GM21515 (cell line): ENCODE data around the gene SECTM1.
"Not testable (repeated sequence)": the region's sequence is repeated elsewhere in the genome, so short reads cannot be mapped to it uniquely, and the experiment has no call there.

Source experiments
- ATAC-seq: cut with Tn5 transposase; IDR thresholded peaks from one replicate; pipeline ENCODE4 v1.9.1; 2021; ENCODE audit not compliant: unreplicated experiment

The SECTM1 gene

GRCh38 chr17:82333279-82334171 is at the start of gene SECTM1:
TSS of gene SECTM1 (minus strand) at chr17:82333766. CDS start at chr17:82327240, 6,526 bp downstream.
- ATAC-seq, result no peak

DNA sequence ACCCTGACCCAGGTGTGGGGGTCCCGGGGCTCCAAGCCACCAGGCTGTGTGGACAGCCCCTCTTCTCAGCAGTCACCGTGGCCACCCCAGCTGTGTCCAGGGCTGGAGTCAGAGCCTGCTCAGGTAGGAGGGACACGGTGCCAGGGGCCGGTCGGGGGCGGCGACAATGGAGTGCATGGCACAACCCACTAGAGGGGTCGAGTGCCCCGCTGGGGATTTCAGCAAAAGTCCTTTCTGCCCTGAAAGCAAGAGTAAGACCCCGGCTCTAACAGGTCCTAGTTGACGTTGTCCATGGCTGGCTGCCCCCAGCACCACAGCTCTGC is 49.3 kb upstream of the SECTM1 start:
- ATAC-seq, result no peak

DNA sequence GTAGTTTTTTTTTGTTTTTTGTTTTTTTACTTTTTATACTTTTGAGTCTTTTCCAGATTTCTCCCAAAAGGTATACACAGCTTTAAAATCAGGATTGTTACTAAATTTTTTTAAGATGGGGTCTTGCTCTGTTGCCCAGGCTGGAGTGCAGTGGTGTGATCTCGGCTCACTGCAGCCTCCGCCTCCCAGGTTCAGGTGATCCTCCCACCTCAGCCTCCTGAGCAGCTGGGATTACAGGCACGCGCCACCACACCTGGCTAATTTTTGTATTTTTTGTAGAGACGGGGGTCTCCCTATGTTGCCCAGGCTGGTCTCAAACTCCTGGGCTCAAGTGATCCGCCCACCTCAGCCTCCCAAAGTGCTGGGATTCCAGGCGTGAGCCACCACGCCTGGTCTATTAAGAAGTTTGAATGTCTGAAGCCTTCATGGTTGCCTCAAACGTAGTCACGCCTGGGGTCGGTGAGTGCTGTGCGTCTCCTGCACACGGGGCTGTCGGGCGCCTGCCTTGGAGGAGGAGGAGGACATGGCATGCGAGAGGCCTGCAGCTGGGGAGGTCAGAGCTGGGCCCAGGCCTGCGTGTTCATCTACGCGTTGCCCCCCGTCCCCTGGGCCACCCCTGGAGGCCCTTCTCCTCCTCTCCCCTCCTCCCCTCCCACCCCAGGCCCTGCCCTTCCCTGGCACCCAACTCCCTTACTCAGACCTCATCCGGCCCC is 48.8 kb upstream of the SECTM1 start:
- not testable (repeated sequence) for ATAC-seq

DNA sequence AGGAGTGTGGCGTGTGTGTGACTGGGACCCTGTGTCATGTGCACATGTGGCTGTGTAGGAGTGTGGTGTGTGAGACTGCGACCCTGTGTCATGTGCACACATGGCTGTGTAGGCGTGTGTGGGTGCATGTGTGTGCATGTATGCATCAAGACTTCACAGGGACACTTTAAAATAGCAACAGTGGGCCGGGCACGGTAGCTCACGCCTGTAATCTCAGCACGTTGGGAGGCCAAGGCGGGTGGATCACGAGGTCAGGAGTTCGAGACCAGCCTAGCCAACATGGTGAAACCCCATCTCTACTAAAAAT is 48.1 kb upstream of the SECTM1 start:
- not testable (repeated sequence) for ATAC-seq

DNA sequence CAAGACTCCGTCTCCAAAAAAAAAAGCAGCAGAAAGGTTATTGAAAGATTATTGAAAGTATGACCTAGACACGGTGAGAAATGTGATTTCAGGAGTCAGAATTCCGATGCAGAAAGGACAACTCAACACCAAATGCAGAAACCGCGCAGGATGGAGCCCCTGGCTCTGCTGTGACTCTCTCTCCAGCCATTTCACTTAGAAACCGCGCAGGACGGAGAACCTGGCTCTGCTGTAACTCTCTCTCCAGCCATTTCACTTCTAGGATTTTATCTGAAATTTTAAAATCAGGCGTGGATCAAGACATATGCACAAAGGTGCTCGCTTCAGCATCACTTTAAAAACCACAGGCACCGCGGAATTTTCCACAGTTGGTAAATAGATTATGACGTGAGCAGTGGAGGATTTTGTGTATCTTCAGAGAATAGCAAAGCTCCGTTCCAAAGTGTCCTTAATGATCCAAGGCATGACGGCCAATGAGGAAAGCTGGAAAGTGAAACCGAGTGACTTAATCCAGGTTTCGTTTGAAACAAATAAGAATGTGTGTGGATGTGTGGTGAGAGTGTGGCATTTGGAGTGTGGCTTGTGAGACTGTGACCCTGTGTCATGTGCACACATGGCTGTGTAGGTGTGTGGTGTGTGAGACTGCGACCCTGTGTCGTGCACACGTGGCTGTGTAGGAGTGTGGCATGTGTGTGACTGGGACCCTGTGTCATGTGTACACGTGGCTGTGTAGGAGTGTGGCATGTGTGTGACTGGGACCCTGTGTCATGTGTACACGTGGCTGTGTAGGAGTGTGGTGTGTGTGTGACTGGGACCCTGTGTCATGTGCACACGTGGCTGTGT is 47.5 kb upstream of the SECTM1 start:
- no peak for ATAC-seq

DNA sequence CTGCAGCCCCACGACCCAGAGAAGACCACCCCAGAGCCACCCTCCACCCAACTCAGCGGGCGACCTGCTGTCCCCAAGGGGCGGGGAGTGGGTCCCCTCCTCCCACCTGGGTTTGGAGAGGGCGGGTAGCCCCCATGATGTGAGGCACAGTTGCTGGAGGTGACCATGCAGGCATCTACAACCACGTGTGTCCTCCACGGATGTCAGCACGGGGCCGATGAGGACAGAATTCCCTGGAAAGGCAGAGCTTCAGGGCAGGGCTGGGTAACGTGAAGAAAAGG is 45.1 kb upstream of the SECTM1 start:
- ATAC-seq, result no peak

DNA sequence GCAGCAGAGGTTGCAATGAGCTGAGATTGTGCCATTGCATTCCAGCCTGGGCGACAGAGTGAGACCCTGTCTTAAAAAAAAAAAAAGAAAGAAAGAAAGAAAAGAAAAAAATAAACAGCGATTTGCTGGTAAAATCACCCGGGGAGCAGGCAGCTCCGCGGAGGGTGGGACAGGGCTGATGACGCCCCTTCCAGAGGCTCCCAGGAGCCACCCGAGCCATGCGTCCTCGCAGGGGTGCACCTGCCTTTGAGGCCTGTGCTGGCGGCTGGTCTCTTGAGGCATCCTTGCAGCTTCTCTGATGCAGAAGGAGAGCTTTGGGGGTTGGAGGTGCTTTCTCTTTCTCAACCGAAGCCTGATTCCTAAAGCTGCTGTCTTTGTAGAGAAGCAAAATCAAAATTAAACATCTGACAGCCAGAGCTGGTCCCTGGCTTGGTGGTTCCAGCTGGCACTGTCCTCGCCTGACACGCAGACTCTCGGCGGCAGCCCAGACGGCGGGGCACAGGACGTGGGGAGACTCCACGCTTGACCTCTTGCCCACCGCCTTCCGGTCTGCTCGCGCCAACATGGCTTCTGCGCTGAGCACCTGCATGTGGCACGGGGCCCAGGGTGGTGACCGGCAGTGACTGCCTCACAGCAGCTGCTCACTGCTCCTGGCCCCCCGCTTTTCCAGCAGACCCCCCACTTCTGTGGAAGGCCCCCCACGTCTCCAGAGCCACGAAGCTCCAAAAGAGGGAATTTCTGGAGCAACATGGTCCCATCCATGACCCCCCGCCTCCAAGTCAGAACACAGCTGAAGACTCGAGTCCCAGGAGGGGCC is 44.6 kb upstream of the SECTM1 start:
- no peak for ATAC-seq

GRCh38 chr17:82377294-82377693 is 43.7 kb upstream of the SECTM1 start:
- not testable (repeated sequence) for ATAC-seq

DNA sequence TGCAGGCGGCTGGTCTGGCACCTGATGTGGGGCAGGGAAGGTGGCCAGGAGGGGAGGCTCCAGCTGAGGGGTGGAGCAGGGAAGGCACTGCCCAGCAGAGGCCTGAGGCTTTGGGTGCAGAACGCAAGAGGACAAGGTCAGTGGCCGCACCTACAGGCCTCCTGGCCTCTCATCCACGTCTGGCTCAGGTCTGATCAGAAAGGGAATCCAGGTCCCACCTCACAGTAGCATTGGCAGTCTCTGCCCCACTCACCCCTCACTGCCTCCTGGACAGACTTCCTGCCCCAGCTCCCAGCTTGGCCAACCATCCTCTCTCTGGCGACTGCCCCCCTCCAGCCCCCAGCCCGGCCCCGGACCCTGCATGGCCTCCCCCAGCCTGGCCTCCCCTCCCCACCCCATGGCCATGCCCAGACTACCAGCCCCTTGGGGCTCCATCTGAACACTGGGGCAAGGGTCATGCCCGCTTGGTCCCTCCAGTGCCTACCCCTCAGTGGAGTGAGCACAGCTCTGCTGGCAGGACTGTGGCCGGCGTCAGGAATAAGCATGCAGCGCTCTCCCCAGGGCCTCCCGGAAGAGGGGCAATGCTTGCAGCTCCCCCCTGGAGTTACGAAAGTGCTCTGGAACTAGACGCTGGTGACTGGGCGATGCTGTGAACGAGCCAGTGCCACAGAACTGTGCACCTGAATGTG is 42.6 kb upstream of the SECTM1 start:
- no peak for ATAC-seq

- ATAC-seq, result no peak
Measured at GRCh38 chr17:82375359-82376041, 41.9 kb upstream of the SECTM1 start.

GRCh38 chr17:82374626-82375331 is 41.2 kb upstream of the SECTM1 start:
- ATAC-seq, result no peak

DNA sequence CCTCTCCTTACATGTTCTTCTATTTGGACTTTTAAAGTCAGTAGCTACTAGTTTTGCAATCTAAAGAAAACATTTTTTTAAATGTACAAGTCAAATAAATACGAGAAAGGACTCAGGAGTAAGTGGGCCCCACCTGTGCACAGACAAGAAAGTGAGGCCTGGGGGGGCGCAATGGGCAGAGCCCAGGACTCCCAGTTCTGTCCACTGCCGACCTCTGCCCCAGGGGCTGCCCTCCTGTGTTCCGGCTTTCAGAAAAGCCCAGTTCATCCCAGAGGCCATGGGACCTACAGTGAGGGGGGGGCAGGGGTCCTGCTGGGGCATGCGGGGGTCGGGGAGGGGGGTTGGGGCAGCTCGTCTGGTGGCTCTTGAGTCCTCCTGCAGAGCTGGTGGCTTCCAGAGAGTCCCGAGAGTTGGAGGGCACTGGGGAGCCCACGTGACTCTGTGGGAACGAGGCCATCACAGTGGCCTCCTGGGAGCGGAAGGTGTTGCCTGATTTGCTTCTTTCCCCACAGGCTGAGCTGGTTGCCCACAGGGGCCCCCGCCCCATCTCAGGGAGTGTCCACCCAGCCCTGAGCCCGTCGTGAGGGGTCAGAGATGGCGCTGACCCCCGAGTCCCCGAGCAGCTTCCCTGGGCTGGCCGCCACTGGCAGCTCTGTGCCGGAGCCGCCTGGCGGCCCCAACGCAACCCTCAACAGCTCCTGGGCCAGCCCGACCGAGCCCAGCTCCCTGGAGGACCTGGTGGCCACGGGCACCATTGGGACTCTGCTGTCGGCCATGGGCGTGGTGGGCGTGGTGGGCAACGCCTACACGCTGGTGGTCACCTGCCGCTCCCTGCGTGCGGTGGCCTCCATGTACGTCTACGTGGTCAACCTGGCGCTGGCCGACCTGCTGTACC is 40.4 kb upstream of the SECTM1 start:
- ATAC-seq, result no peak

DNA sequence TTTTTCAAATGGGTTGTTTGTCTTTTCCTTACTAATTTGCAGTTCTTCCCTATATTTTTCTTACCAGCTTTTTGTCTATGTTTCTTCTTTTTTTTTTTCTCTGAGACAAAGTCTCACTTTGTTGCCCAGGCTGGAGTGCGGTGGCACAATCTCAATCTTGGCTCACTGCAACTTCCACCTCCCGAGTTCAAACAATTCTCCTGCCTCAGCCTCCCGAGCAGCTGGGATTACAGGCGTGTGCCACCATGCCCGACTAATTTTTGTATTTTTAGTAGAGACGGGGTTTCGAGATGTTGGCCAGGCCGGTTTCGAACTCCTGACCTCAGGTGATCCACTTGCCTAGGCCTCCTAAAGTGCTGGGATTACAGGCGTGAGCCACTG is 39.5 kb upstream of the SECTM1 start:
- ATAC-seq, result not testable (repeated sequence)

GRCh38 chr17:82372249-82373071 is 38.9 kb upstream of the SECTM1 start:
- no peak for ATAC-seq

GRCh38 chr17:82371333-82372248 is 38.0 kb upstream of the SECTM1 start, which contains the start of gene UTS2R:
TSS of gene UTS2R (plus strand) at chr17:82371765. CDS start at chr17:82374325, 2,560 bp downstream.
- no peak for ATAC-seq
